Suprapubic skin (tissue), 4 donors: ENCODE measurements around the gene TMEM179B. TPM values are rescaled to one million over a fixed set of nuclear protein-coding genes. Genes with fewer than 3 reads are reported as not detected.

Experiments used
- DNase-seq, 2 donors: peaks; one replicate each; pipeline ENCODE4 v3.0.0-alpha.2; 2019; ENCODE audit warnings: low spot score in 2 of 2
- H3K27ac ChIP-seq: fragments of 200-600 bp; sonication (generic); one replicate; pipeline ENCODE4 v1.5.1; 2019
- H3K27me3 ChIP-seq: fragments of 200-600 bp; sonication (generic); one replicate; pipeline ENCODE4 v1.5.1; 2019
- H3K36me3 ChIP-seq: fragments of 200-600 bp; sonication (generic); one replicate; pipeline ENCODE4 v1.5.1; 2019
- H3K4me1 ChIP-seq: fragments of 200-600 bp; sonication (generic); one replicate; pipeline ENCODE4 v1.5.1; 2019
- H3K4me3 ChIP-seq: fragments of 200-600 bp; sonication (generic); one replicate; pipeline ENCODE4 v1.5.1; 2019; ENCODE audit warnings: mild to moderate bottlenecking
- H3K9me3 ChIP-seq: fragments of 200-600 bp; sonication (generic); one replicate; pipeline ENCODE4 v1.5.1; 2019
- EP300 ChIP-seq: sonication (generic); formaldehyde crosslinking; IDR thresholded peaks from one replicate; pipeline ENCODE4 v1.6.1; 2017; ENCODE audit warnings: antibody characterized with exemption
- POLR2A ChIP-seq, 2 donors: fragments of 450-650 bp; IDR thresholded peaks; one replicate each; pipeline ENCODE4 v1.6.1; 2017; ENCODE audit warnings: antibody characterized with exemption in 2 of 2, mild to moderate bottlenecking in 2 of 2, moderate library complexity in 2 of 2
- POLR2AphosphoS5 ChIP-seq, 3 donors: sonication (generic); formaldehyde crosslinking; IDR thresholded peaks; one replicate each; pipeline ENCODE4 v1.6.1; 2017; ENCODE audit warnings: antibody characterized with exemption in 3 of 3
- WGBS: methylation state at CpG from one replicate; pipeline ENCODE4 v1.1.5; 2018; 5-methylcytosine and 5-hydroxymethylcytosine counted together
- total RNA-seq, 4 donors: library from RNA; depleted of rRNA; stranded (reverse); fragments of >200 nt; gene quantifications; one replicate each; pipeline ENCODE4 v1.1.0, GENCODE V29; 2016

The TMEM179B gene
- total RNA-seq, 4 donors from 2014 or later, result 37.6 to 72.6 (median 59.8) TPM

DNA sequence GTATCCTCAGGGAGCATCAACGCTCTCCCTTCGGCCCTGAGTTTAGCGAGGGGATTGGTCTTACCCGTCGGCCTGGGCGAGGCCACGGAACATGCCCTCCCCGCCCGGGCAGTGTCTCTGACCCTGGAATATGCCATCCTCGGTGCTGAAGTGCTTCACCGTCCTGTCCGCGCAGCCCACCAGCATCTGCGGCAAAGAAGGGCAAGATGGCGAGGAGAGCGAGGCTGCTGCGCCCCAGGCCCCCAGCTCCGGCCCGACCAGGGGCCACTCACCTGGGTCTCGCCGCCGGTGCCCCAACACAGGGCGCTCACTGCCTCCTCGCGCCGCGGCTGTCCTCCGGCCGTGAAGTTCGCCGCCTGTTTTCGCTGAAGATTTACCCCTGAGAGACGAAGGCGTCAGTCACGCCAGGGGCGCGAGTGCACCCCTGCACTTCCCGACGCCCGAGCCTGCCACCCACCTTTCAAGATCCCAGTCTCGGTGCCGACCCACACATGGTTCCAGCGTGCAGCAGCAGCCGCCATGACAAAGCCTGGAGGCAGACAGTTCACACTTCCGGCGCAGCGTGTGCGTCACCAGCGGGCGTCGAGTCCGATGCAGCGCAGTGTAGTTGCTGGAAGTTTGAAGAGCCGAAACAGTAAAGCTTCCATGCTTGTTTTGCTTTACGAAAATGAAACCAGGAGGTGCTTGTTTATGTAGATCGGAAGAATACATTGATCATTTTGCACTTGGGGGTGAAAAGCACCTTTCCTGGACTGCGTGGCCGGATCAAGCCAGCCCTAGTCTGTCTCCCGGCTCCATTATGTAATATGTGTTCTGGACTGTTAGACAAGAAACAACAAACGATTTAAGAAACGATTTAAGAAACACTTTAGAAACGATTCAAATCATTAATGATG is 52.1 kb downstream of the TMEM179B start, which contains the start of gene WDR74:
Gene WDR74, minus strand, starts transcription at position 541 of the 896 bp plus-strand sequence. Its CDS starts 20 bp downstream, at position 521.
- Histone ChIP-seq H3K36me3 (peaks cover 22% of the 10 kb centered on the region), H3K27me3 (no peaks in the 10 kb centered on the region), H3K4me3 (peak within 1 kb of the TSS; percentile 92), H3K27ac (peak within 1 kb of the TSS; percentile 97), H3K4me1 (peaks cover 44% of the 10 kb centered on the region), H3K9me3 (no peaks in the 10 kb centered on the region)
- WGBS, result 1% methylated on average over 19 of the region's 62 CpGs
- peak; percentile 90 to 99 (median 94) for TF ChIP-seq POLR2AphosphoS5 (IDR thresholded peaks at IDR 0.05)
- no peak for TF ChIP-seq EP300
- TF ChIP-seq POLR2A (IDR thresholded peaks at IDR 0.05), result peak; percentile 55 to 87
- DNase-seq, result peak; percentile 94 to 95

Other genes with a start within 250 kb of the TMEM179B start
- gene AHNAK, start 240.6 kb upstream of the TMEM179B start, total RNA-seq, result 1,000 to 10,000 TPM; 1,174 to 1,475 (median 1,322) TPM
- gene EEF1G, start 213.5 kb upstream of the TMEM179B start, total RNA-seq, result 1,000 to 10,000 TPM; 1,221 to 2,946 (median 2,495) TPM
- 10 to 100 TPM in 3 of 4 donors, 1 to 10 TPM in 1; 8.0 to 16.3 (median 12.5) TPM for gene TUT1, start 195.9 kb upstream of the TMEM179B start, total RNA-seq
- 100 to 1,000 TPM; 107 to 125 (median 110) TPM for gene MTA2, start 185.5 kb upstream of the TMEM179B start, total RNA-seq
- 10 to 100 TPM; 43.1 to 74.8 (median 55.8) TPM for gene EML3, start 174.6 kb upstream of the TMEM179B start, total RNA-seq
- 1 to 10 TPM in 3 of 4 donors, under 1 TPM in 1; 0.80 to 4.9 (median 2.3) TPM for gene ROM1, start 174.1 kb upstream of the TMEM179B start, total RNA-seq
- gene B3GAT3, start 165.4 kb upstream of the TMEM179B start, total RNA-seq, result 10 to 100 TPM; 29.9 to 54.1 (median 40.6) TPM
- 100 to 1,000 TPM in 2 of 4 donors, 10 to 100 TPM in 2; 76.0 to 118 (median 102) TPM for gene GANAB, start 140.8 kb upstream of the TMEM179B start, total RNA-seq
- 10 to 100 TPM; 17.7 to 35.1 (median 31.4) TPM for gene INTS5, start 134.1 kb upstream of the TMEM179B start, total RNA-seq
- gene C11orf98, start 122.2 kb upstream of the TMEM179B start, total RNA-seq, result 10 to 100 TPM; 12.8 to 29.3 (median 25.7) TPM
- 1 to 10 TPM; 2.8 to 6.0 (median 4.2) TPM for gene CSKMT, start 122.1 kb upstream of the TMEM179B start, total RNA-seq
- gene UQCC3, start 115.7 kb upstream of the TMEM179B start, total RNA-seq, result 10 to 100 TPM in 2 of 4 donors, 1 to 10 TPM in 2; 9.1 to 12.4 (median 9.8) TPM
- 1 to 10 TPM; 1.7 to 8.7 (median 3.3) TPM for gene LBHD1, start 115.1 kb upstream of the TMEM179B start, total RNA-seq
- 100 to 1,000 TPM; 125 to 194 (median 143) TPM for gene UBXN1, start 108.3 kb upstream of the TMEM179B start, total RNA-seq
- 1 to 10 TPM; 3.3 to 7.6 (median 5.9) TPM for gene LRRN4CL, start 97.9 kb upstream of the TMEM179B start, total RNA-seq
- gene BSCL2, start 80.0 kb upstream of the TMEM179B start, total RNA-seq, result 10 to 100 TPM; 28.9 to 76.3 (median 59.3) TPM
- under 1 TPM in 1 of 4 donors, not detected in 3; 0.68 TPM for gene GNG3, start 79.7 kb upstream of the TMEM179B start, total RNA-seq
- 10 to 100 TPM; 21.1 to 51.5 (median 33.6) TPM for gene HNRNPUL2, start 59.9 kb upstream of the TMEM179B start, total RNA-seq
- 10 to 100 TPM; 16.3 to 42.3 (median 31.7) TPM for gene TTC9C, start 58.9 kb upstream of the TMEM179B start, total RNA-seq
- 10 to 100 TPM; 10.9 to 32.2 (median 14.3) TPM for gene ZBTB3, start 33.2 kb upstream of the TMEM179B start, total RNA-seq
- gene POLR2G, start 25.8 kb upstream of the TMEM179B start, total RNA-seq, result 100 to 1,000 TPM in 1 of 4 donors, 10 to 100 TPM in 3; 46.9 to 117 (median 52.1) TPM
- gene TAF6L, start 16.0 kb upstream of the TMEM179B start, total RNA-seq, result 10 to 100 TPM; 10.2 to 48.7 (median 21.9) TPM
- gene TMEM223, start 4.6 kb downstream of the TMEM179B start, total RNA-seq, result 10 to 100 TPM; 15.9 to 30.2 (median 23.4) TPM
- 100 to 1,000 TPM in 3 of 4 donors, 10 to 100 TPM in 1; 88.1 to 156 (median 115) TPM for gene NXF1, start 18.0 kb downstream of the TMEM179B start, total RNA-seq
- 10 to 100 TPM; 26.8 to 47.8 (median 43.2) TPM for gene STX5, start 44.6 kb downstream of the TMEM179B start, total RNA-seq
- not detected for gene TEX54, start 45.4 kb downstream of the TMEM179B start, total RNA-seq
- 10 to 100 TPM; 63.3 to 79.8 (median 70.3) TPM for gene WDR74, start 52.2 kb downstream of the TMEM179B start, total RNA-seq
- gene SLC3A2, start 93.5 kb downstream of the TMEM179B start, total RNA-seq, result 100 to 1,000 TPM; 170 to 234 (median 198) TPM
- 1 to 10 TPM; 2.5 to 5.4 (median 4.5) TPM for gene CHRM1, start 134.0 kb downstream of the TMEM179B start, total RNA-seq
- not detected for gene SLC22A6, start 197.6 kb downstream of the TMEM179B start, total RNA-seq
- gene SLC22A8, start 228.4 kb downstream of the TMEM179B start, total RNA-seq, result not detected